ENCODE results near the gene LRRC75B.
"Not testable (repeated sequence)": the region's sequence is repeated elsewhere in the genome, so short reads cannot be mapped to it uniquely, and the experiment has no call there.

Gene LRRC75B

GRCh38 chr22:24595863-24596262, 3.0 kb upstream of the LRRC75B start:
- H2AFZ ChIP-seq (ENCODE audit: low read depth, low read length) = no peak overlapping the region
- no peaks in the 10 kb centered on the region for H3K27me3 ChIP-seq (ENCODE audit: insufficient read depth, low read length)
- no peaks in the 10 kb centered on the region for H3K9me3 ChIP-seq (ENCODE audit: low read length)
- no peak overlapping the region for H3K4me3 ChIP-seq (ENCODE audit: low read length)
- no peaks in the 10 kb centered on the region for H3K36me3 ChIP-seq (ENCODE audit: insufficient read depth, low read length)
- peaks cover 10% of the 10 kb centered on the region for H3K4me1 ChIP-seq (ENCODE audit: insufficient read depth, low read length)

GRCh38 chr22:24595228-24595627, 2.4 kb upstream of the LRRC75B start:
- H3K27me3 ChIP-seq (ENCODE audit: insufficient read depth, low read length) = no peaks in the 10 kb centered on the region
- no peaks in the 10 kb centered on the region for H3K36me3 ChIP-seq (ENCODE audit: insufficient read depth, low read length)
- peaks cover 10% of the 10 kb centered on the region for H3K4me1 ChIP-seq (ENCODE audit: insufficient read depth, low read length)
- H2AFZ ChIP-seq (ENCODE audit: low read depth, low read length) = no peak overlapping the region
- H3K4me3 ChIP-seq (ENCODE audit: low read length) = no peak overlapping the region
- H3K9me3 ChIP-seq (ENCODE audit: low read length) = no peaks in the 10 kb centered on the region

- Histone ChIP-seq H3K4me3 (ENCODE audit: low read length) (no peak overlapping the region), H2AFZ (ENCODE audit: low read depth, low read length) (no peak overlapping the region), H3K27me3 (ENCODE audit: insufficient read depth, low read length) (no peaks in the 10 kb centered on the region), H3K36me3 (ENCODE audit: insufficient read depth, low read length) (no peaks in the 10 kb centered on the region), H3K9me3 (ENCODE audit: low read length) (no peaks in the 10 kb centered on the region), H3K4me1 (ENCODE audit: insufficient read depth, low read length) (peaks cover 10% of the 10 kb centered on the region)
These were observed 1.8 kb upstream of the LRRC75B start for GRCh38 chr22:24594569-24595120.

GRCh38 chr22:24593836-24594568, 1.1 kb upstream of the LRRC75B start:
- no peaks in the 10 kb centered on the region for H3K27me3 ChIP-seq (ENCODE audit: insufficient read depth, low read length)
- no peak overlapping the region for H2AFZ ChIP-seq (ENCODE audit: low read depth, low read length)
- no peaks in the 10 kb centered on the region for H3K9me3 ChIP-seq (ENCODE audit: low read length)
- no peak overlapping the region for H3K4me3 ChIP-seq (ENCODE audit: low read length)
- H3K4me1 ChIP-seq (ENCODE audit: insufficient read depth, low read length) = peaks cover 10% of the 10 kb centered on the region
- H3K36me3 ChIP-seq (ENCODE audit: insufficient read depth, low read length) = no peaks in the 10 kb centered on the region

- H3K4me1 ChIP-seq (ENCODE audit: insufficient read depth, low read length); H3K27me3 ChIP-seq (ENCODE audit: insufficient read depth, low read length): not testable (repeated sequence)
- peak overlapping the region; percentile 85 for H3K4me3 ChIP-seq (ENCODE audit: low read length)
These were observed 624 bp upstream of the LRRC75B start for GRCh38 chr22:24593559-24593835.

GRCh38 chr22:24592058-24592850, 619 bp downstream of the LRRC75B start:
- no peaks in the 10 kb centered on the region for H3K9me3 ChIP-seq (ENCODE audit: low read length)
- peaks cover 10% of the 10 kb centered on the region for H3K4me1 ChIP-seq (ENCODE audit: insufficient read depth, low read length)
- peaks cover 5% of the 10 kb centered on the region for H3K36me3 ChIP-seq (ENCODE audit: insufficient read depth, low read length)
- H2AFZ ChIP-seq (ENCODE audit: low read depth, low read length) = peak overlapping the region; percentile 89
- H3K4me3 ChIP-seq (ENCODE audit: low read length) = peak overlapping the region; percentile 85
- no peaks in the 10 kb centered on the region for H3K27me3 ChIP-seq (ENCODE audit: insufficient read depth, low read length)

More at GRCh38 chr22:24593559-24593835, 624 bp upstream of the LRRC75B start:
- peak overlapping the region; percentile 92 for H2AFZ ChIP-seq (ENCODE audit: low read depth, low read length)
- not testable (repeated sequence) for H3K9me3 ChIP-seq (ENCODE audit: low read length); H3K36me3 ChIP-seq (ENCODE audit: insufficient read depth, low read length)

- peaks cover 10% of the 10 kb centered on the region for H3K4me1 ChIP-seq (ENCODE audit: insufficient read depth, low read length)
- H3K9me3 ChIP-seq (ENCODE audit: low read length) = no peaks in the 10 kb centered on the region
- H3K4me3 ChIP-seq (ENCODE audit: low read length) = no peak overlapping the region
- peaks cover 5% of the 10 kb centered on the region for H3K36me3 ChIP-seq (ENCODE audit: insufficient read depth, low read length)
- H3K27me3 ChIP-seq (ENCODE audit: insufficient read depth, low read length) = no peaks in the 10 kb centered on the region
- H2AFZ ChIP-seq (ENCODE audit: low read depth, low read length) = no peak overlapping the region
These were observed 1.5 kb downstream of the LRRC75B start for GRCh38 chr22:24591286-24591830.

GRCh38 chr22:24590596-24591173, 2.2 kb downstream of the LRRC75B start:
- H3K27me3 ChIP-seq (ENCODE audit: insufficient read depth, low read length) = no peaks in the 10 kb centered on the region
- no peak overlapping the region for H3K4me3 ChIP-seq (ENCODE audit: low read length)
- peaks cover 10% of the 10 kb centered on the region for H3K4me1 ChIP-seq (ENCODE audit: insufficient read depth, low read length)
- H2AFZ ChIP-seq (ENCODE audit: low read depth, low read length) = no peak overlapping the region
- H3K36me3 ChIP-seq (ENCODE audit: insufficient read depth, low read length) = peaks cover 10% of the 10 kb centered on the region
- no peaks in the 10 kb centered on the region for H3K9me3 ChIP-seq (ENCODE audit: low read length)

- Histone ChIP-seq H2AFZ (ENCODE audit: low read depth, low read length) (no peak overlapping the region), H3K4me3 (ENCODE audit: low read length) (no peak overlapping the region), H3K9me3 (ENCODE audit: low read length) (no peaks in the 10 kb centered on the region), H3K27me3 (ENCODE audit: insufficient read depth, low read length) (no peaks in the 10 kb centered on the region), H3K4me1 (ENCODE audit: insufficient read depth, low read length) (peaks cover 10% of the 10 kb centered on the region), H3K36me3 (ENCODE audit: insufficient read depth, low read length) (peaks cover 15% of the 10 kb centered on the region)
These were observed 3.3 kb downstream of the LRRC75B start for GRCh38 chr22:24589518-24590030.

GRCh38 chr22:24588757-24589481, 4.0 kb downstream of the LRRC75B start:
- no peaks in the 10 kb centered on the region for H3K9me3 ChIP-seq (ENCODE audit: low read length)
- peaks cover 15% of the 10 kb centered on the region for H3K36me3 ChIP-seq (ENCODE audit: insufficient read depth, low read length)
- no peak overlapping the region for H3K4me3 ChIP-seq (ENCODE audit: low read length)
- H3K27me3 ChIP-seq (ENCODE audit: insufficient read depth, low read length) = no peaks in the 10 kb centered on the region
- no peak overlapping the region for H2AFZ ChIP-seq (ENCODE audit: low read depth, low read length)
- peaks cover 10% of the 10 kb centered on the region for H3K4me1 ChIP-seq (ENCODE audit: insufficient read depth, low read length)

GRCh38 chr22:24588381-24588756, 4.5 kb downstream of the LRRC75B start:
- peaks cover 15% of the 10 kb centered on the region for H3K36me3 ChIP-seq (ENCODE audit: insufficient read depth, low read length)
- no peaks in the 10 kb centered on the region for H3K27me3 ChIP-seq (ENCODE audit: insufficient read depth, low read length)
- H3K4me1 ChIP-seq (ENCODE audit: insufficient read depth, low read length) = peaks cover 8% of the 10 kb centered on the region
- H3K9me3 ChIP-seq (ENCODE audit: low read length) = no peaks in the 10 kb centered on the region
- H2AFZ ChIP-seq (ENCODE audit: low read depth, low read length) = no peak overlapping the region
- H3K4me3 ChIP-seq (ENCODE audit: low read length) = no peak overlapping the region

GRCh38 chr22:24587948-24588347, 4.9 kb downstream of the LRRC75B start:
- Histone ChIP-seq H3K4me1 (ENCODE audit: insufficient read depth, low read length) (peaks cover 6% of the 10 kb centered on the region), H3K4me3 (ENCODE audit: low read length) (no peak overlapping the region), H3K36me3 (ENCODE audit: insufficient read depth, low read length) (peaks cover 15% of the 10 kb centered on the region), H2AFZ (ENCODE audit: low read depth, low read length) (no peak overlapping the region), H3K27me3 (ENCODE audit: insufficient read depth, low read length) (no peaks in the 10 kb centered on the region), H3K9me3 (ENCODE audit: low read length) (no peaks in the 10 kb centered on the region)
